C4-2B (cell line): Measurements from ENCODE around the gene MANEAL.

Experiments
- CTCF ChIP-seq: fragments of 450-650 bp; conservative IDR thresholded peaks from 2 replicates; pipeline ENCODE4 v1.5.1; 2017; ENCODE audit warnings: mild to moderate bottlenecking
- ZFX ChIP-seq: fragments of 450-650 bp; IDR thresholded peaks from 2 replicates; pipeline ENCODE4 v1.6.1; 2017

GRCh38 chr1:37822906-37823815, 29.5 kb downstream of the MANEAL start:
- TF ChIP-seq CTCF (no peak), ZFX (no peak)
